Measurements from ENCODE around the gene PARP8. TPM values are rescaled to one million over a fixed set of nuclear protein-coding genes. Genes with fewer than 3 reads are reported as not detected.
"Not testable (repeated sequence)": the region's sequence is repeated elsewhere in the genome, so short reads cannot be mapped to it uniquely, and the experiment has no call there.

Gene PARP8
- total RNA-seq, 1 donor from 2014 or later: 5.2 TPM

- DNase-seq (no peak), ATAC-seq (ENCODE audit: poor library complexity) (no peak)
- intact Hi-C loops (cut with DNase I): no loop called here
These were observed 142.0 kb downstream of the PARP8 start for GRCh38 chr5:50808406-50808805.

GRCh38 chr5:50811746-50812145 lies 145.3 kb downstream of the PARP8 start:
- DNase-seq; intact Hi-C loops (cut with DNase I); ATAC-seq (ENCODE audit: poor library complexity): not testable (repeated sequence)

DNA sequence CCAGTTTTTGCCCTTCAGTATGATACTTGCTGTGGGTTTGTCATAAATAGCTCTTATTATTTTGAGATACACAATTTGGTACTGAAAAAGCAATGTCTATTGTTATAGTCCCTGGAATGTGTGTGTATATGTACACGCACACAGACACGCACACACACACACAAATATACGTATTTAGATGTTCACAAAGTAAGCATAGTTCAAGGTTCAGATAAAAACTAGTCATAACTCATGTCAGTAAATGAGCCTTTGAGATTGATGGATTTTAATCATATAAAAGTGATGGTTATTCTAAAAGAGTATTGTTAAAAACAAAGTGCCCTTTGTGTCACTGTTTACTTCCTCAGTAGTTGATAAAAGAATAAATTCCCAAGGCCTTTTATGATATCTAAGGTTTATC lies 147.3 kb downstream of the PARP8 start:
- intact Hi-C loops (cut with DNase I): no loop called here
- ATAC-seq (ENCODE audit: poor library complexity): no peak
- DNase-seq: no peak

DNA sequence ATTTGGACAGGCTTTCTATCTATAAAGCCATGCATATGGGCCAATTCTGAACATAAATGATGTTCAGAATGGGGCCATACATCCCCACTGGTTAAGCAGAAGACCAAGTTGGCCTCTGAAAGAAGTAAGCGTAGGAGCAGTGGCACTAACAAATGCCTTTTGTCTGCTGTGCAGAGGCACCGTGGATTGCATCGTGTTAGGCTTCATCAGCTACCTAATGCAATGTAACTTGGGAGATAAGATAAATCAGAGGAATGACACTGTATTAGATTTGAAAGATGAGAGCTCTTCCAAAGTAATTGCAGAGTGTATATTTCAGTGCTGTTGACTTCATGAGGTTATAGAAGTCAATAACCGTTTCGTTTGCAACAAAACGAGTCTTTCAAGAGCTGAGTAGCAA lies 148.1 kb downstream of the PARP8 start:
- no peak for ATAC-seq (ENCODE audit: poor library complexity)
- intact Hi-C loops (cut with DNase I): no loop called here
- no peak for DNase-seq

- ATAC-seq (ENCODE audit: poor library complexity) (no peak), DNase-seq (no peak)
These were observed 155.6 kb downstream of the PARP8 start for GRCh38 chr5:50822046-50822445.

GRCh38 chr5:50822761-50823160 lies 156.3 kb downstream of the PARP8 start:
- intact Hi-C loops (cut with DNase I): no loop called here
- no peak for ATAC-seq (ENCODE audit: poor library complexity)

More at GRCh38 chr5:50822046-50822445, 155.6 kb downstream of the PARP8 start:
- intact Hi-C loops (cut with DNase I): no loop called here

GRCh38 chr5:50823568-50823967 lies 157.1 kb downstream of the PARP8 start:
- ATAC-seq (ENCODE audit: poor library complexity): peak; percentile 29
- no peak for DNase-seq
- intact Hi-C loops (cut with DNase I): no loop called here

More at GRCh38 chr5:50822761-50823160, 156.3 kb downstream of the PARP8 start:
- DNase-seq: no peak

- ATAC-seq (ENCODE audit: poor library complexity) (no peak), DNase-seq (no peak)
- intact Hi-C loops (cut with DNase I): no loop called here
These were observed 157.7 kb downstream of the PARP8 start for GRCh38 chr5:50824109-50824508.

GRCh38 chr5:50827516-50828247 lies 161.2 kb downstream of the PARP8 start:
- intact Hi-C loops (cut with DNase I): no loop called here
- DNase-seq (no peak), ATAC-seq (ENCODE audit: poor library complexity) (no peak)

- intact Hi-C loops (cut with DNase I): no loop called here
- no peak for DNase-seq
These were observed 162.6 kb downstream of the PARP8 start for GRCh38 chr5:50829023-50829422.

GRCh38 chr5:50832657-50833284 lies 166.3 kb downstream of the PARP8 start:
- no peak for ATAC-seq (ENCODE audit: poor library complexity)
- intact Hi-C loops (cut with DNase I): no loop called here
- no peak for DNase-seq

More at GRCh38 chr5:50829023-50829422, 162.6 kb downstream of the PARP8 start:
- ATAC-seq (ENCODE audit: poor library complexity): no peak

DNA sequence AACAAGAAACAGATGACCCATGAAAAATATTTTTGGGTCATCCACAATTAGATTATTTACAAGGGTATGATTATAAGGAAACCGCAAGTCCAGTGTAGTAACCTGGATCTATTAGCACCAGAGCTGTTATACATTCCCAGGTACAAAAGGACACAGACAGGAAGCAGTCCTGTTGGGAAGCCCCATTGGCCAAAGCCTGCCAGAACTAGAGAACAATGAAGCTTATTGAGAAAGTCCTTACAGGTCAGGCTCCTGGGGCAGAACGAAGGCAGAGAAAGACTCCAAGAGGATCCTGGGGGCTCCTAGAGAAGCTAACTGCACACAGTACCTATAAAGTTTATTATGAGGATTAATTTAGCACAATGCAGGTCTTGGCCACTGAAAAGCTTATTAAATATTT lies 169.9 kb downstream of the PARP8 start:
- ATAC-seq (ENCODE audit: poor library complexity) (no peak), DNase-seq (no peak)
- intact Hi-C loops (cut with DNase I): no loop called here

- intact Hi-C loops (cut with DNase I): no loop called here
- no peak for ATAC-seq (ENCODE audit: poor library complexity)
- no peak for DNase-seq
These were observed 173.0 kb downstream of the PARP8 start for GRCh38 chr5:50839472-50839871.

- ATAC-seq (ENCODE audit: poor library complexity) (no peak), DNase-seq (no peak)
- intact Hi-C loops (cut with DNase I): no loop called here
These were observed 176.7 kb downstream of the PARP8 start for GRCh38 chr5:50843091-50843490.

DNA sequence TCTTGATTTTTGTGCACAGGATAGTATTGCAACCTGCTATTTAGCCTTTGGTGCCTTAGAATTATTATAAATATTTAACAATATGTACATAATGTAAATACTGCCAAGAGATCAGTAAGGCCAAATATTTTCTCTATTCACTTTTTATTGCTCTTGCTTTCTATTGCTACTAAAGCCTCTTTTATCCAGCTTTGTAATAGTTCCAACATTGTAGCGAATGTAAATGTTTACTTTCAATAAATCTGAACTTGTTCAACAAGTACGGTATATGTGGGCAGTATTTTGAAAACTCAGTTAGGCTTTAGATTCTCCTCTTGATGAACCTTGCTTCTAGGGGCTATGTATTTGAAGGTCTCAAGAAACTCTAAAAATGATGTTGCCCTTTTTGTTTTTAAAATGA lies 179.8 kb downstream of the PARP8 start:
- ATAC-seq (ENCODE audit: poor library complexity) (no peak), DNase-seq (no peak)
- intact Hi-C loops (cut with DNase I): no loop called here

DNA sequence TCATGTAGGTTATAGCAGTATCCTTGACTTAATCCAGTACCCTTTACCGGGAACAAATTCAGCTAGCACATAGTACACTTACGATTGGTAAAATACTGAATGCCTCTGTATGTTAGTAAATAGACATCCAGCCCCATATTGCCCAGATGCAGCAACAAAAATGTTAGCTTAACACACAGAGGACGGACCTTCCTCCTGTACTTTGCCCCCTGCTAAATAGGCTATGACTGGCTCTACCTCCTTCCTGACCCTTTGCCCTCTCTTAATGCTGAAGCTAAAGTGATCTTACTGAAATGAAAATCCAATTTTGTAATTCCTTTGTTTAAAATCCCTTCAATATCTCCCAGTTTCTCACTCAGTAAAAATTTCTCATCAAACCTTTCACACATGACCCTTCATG lies 183.1 kb downstream of the PARP8 start:
- no peak for DNase-seq
- intact Hi-C loops (cut with DNase I): no loop called here
- no peak for ATAC-seq (ENCODE audit: poor library complexity)

DNA sequence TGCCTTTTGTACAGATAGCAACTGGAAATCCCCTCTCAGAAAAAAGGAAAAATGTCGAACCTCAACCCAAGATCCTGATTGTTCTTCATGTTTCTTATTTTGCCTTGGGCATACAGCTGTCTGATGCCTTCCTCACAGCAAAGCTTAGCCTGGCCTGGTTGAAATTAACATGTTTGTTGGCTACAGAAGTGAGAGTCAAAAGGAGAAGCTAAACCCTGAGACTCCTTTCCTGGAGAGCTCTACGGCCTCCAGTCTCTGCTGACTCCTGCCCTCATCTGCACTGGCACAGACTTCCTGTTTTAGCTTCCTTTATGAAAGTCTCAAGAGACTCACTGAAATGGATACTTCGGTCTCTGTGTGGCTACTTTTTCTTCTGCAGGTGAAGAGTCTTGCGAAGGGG lies 186.7 kb downstream of the PARP8 start:
- ATAC-seq (ENCODE audit: poor library complexity) (peak; percentile 68), DNase-seq (no peak)
- intact Hi-C loops (cut with DNase I): no loop called here

DNA sequence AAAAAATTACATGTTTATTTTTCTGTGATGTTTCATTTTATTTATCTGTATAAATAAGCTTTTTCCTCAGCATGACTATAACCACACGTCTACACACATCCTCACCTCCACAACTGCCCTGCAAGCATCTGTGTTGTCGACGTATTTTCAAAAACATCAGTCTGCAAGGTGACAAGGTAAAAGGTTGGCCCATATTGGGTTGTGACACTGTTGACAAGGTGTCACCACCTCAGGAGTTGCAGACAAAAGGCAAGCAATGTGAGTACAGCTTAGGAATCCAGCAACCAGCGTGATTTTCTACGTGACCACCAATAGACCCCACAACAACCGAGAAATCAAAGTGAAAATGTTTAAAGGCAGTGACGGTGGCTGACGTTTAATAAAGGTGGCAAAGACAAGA lies 187.6 kb downstream of the PARP8 start:
- intact Hi-C loops (cut with DNase I): no loop called here
- no peak for DNase-seq
- no peak for ATAC-seq (ENCODE audit: poor library complexity)

- DNase-seq (no peak), ATAC-seq (ENCODE audit: poor library complexity) (no peak)
- intact Hi-C loops (cut with DNase I): no loop called here
These were observed 188.6 kb downstream of the PARP8 start for GRCh38 chr5:50855001-50855400.

- DNase-seq (no peak), ATAC-seq (ENCODE audit: poor library complexity) (no peak)
- intact Hi-C loops (cut with DNase I): no loop called here
These were observed 190.1 kb downstream of the PARP8 start for GRCh38 chr5:50856401-50857119.

Measured in Right ventricle myocardium superior (tissue), 1 donor.